HG02870 (cell line): ENCODE data around the gene GUCD1.
"Not testable (repeated sequence)": the region's sequence is repeated elsewhere in the genome, so short reads cannot be mapped to it uniquely, and the experiment has no call there.

Experiments
- ATAC-seq: cut with Tn5 transposase; IDR thresholded peaks from one replicate; pipeline ENCODE4 v1.9.1; 2021; ENCODE audit warnings: mild to moderate bottlenecking, moderate library complexity; ENCODE audit not compliant: unreplicated experiment

The GUCD1 gene

GRCh38 chr22:24566899-24567511 lies 12.1 kb upstream of the GUCD1 start:
- ATAC-seq, result no peak

GRCh38 chr22:24565077-24565476 lies 10.1 kb upstream of the GUCD1 start:
- ATAC-seq, result no peak

DNA sequence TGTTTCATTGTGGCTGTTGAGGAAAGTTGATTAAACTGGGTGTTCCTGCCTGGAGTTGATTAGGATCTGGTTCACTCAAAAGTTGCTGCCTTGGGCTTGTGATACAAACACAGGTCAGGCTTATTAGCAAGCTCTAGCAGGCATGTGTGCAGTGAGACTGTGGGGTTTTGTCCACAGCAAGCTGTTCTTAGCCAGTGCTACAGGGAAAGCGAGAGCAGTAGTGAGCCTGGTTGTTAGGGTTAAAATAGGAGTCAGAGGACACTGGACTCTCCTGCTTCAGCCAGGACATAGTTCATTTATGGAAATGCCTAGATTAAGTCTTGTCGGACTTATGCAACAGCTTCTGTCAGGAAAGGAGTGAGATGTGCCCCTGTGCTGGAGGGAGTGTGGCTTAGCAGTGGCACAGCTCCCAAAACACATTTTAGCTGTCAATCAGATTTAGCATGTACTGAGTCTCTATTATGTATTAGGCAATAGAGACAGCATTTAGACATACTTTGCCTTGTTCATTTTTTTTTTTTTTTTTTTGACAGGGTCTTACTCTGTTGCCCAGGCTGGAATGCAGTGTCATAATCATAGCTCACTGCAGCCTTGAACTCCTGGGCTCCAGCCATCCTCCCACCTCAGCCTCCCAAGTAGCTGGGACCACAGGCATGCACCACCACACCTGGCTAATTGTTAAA lies 9.6 kb upstream of the GUCD1 start:
- no peak for ATAC-seq

- ATAC-seq, result no peak
These were observed 8.3 kb upstream of the GUCD1 start for GRCh38 chr22:24563246-24563645.

DNA sequence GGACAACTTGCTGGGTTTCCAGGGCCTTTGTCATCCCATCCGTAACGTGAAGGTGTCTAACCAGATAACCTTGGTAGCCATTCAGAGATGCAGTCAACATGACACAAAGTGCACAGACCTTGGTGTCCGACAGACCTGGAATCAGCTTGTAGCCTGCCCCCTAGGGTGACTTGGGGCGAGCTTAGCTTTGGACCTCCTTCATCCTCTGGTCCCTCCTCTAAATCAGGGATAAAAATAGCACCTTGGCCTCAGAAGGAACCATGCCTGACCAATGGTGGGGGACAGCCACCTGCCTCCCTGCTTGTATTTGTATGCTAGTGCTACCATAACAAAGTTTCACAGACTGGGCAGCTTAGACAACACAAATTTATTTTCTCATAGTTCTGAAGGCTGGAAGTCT lies 4.5 kb upstream of the GUCD1 start:
- ATAC-seq, result no peak

DNA sequence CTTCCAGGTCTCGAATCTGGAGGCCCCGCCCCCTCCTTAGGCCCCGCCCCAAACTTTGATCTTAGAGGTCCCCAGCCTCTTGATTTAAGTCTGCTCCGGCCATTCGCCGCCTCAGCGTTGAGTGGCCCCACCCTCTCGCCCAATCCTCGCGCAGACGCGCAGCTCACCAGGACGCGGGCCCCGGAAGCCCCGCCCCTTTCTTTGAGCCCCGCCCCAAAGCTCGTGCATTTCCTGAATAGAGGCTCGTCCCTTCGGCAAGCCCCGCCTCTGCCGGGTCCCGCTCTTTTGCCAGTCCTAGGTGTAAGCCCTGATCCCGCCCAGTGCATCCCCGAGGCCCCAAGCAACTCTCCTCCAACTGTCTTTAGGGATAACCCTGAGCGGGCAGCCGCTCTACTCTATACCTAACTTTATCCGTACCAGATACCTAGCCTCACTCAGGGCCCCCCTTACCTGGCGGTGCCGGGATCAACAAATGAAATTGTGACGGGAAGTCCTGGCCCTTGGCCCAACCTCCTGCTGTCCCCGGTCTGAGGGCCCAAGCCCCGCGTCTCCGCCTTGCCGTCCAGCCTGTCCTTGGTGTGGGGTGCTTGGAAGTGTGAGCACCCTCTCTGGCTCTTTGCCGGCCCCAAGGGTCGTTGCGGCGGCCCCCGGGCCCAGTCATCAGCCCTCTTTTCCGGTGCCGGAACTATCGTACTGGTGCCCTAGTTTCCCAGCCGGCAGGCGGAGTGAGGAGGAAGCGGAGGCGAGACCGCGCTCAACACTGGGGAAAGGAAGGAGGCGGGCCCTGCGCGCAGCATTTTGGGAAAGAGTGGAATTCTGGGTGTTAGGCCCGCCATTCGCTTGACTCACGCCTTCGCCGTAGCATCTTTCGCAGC lies 464 bp upstream of the GUCD1 start, which contains the start of gene SNRPD3:
TSS of gene SNRPD3 (plus strand) at position 835 of the 875 bp plus-strand sequence. CDS start 1,676 bp downstream, outside the sequence.
- ATAC-seq, result peak; percentile 76

DNA sequence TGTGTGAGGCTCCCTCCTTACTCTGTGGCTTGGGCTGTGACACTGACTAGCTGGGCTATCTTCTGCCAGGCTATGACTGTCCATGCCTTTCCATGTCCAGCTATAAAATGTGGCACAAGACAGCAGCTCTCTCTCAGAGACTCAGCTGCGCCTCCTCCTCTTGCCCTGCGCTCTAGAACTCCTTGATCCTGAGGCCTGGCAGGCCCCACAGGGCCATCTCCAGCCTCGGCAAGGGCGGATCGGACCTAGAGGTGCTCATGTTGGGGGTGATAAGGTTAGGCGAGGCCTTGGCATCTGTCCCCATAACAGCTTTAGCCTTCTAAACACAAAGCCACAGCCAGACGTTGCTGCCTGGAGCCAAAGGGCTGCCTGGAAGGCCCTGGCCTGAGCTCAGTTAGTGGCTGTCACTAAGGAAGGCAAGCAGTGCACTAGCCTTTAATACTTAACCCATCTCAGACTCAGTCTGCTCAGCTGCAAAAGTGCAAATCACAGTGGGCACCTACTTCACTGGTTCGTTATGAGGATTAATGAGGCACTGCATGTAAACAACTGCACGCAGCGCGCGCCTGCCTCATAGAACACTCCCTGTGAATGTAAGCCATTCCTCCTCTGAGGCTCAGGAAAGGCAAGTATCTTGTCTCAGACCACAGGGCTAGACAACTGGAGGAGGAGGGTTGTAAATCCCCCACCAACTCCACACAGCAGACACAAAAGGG lies 1.2 kb downstream of the GUCD1 start:
- ATAC-seq, result no peak

GRCh38 chr22:24552503-24553286 lies 2.2 kb downstream of the GUCD1 start:
- ATAC-seq, result not testable (repeated sequence)

DNA sequence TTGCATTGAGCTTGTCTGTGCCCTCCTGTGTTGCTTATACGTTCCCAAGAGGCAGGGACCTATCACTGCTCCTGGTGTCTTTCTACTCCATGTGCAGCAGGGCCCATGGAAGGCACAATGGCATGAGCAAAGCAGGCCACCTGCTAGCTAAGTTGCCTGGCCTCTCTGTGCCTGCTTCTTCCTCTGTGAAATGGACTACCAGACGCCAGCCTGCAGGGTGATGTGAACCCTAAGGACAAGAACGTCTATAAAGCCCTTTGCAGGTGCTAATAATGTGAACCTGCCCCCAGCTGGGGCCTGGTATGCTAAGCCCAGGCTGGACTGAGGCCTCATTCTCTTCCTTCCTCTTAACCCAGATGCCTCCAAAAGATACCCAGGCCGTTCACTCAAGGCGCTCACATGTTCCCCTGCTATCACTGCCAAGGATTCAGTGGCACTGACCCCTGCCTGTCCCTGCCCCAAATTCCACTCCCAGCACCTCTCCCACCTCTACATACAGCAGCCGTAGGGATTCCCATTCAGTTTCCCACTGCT lies 4.0 kb downstream of the GUCD1 start:
- no peak for ATAC-seq

- ATAC-seq, result no peak
These were observed 4.7 kb downstream of the GUCD1 start for GRCh38 chr22:24550028-24550901.

GRCh38 chr22:24548812-24549211 lies 6.1 kb downstream of the GUCD1 start:
- ATAC-seq, result no peak

GRCh38 chr22:24543679-24544243 lies 11.2 kb downstream of the GUCD1 start:
- no peak for ATAC-seq

DNA sequence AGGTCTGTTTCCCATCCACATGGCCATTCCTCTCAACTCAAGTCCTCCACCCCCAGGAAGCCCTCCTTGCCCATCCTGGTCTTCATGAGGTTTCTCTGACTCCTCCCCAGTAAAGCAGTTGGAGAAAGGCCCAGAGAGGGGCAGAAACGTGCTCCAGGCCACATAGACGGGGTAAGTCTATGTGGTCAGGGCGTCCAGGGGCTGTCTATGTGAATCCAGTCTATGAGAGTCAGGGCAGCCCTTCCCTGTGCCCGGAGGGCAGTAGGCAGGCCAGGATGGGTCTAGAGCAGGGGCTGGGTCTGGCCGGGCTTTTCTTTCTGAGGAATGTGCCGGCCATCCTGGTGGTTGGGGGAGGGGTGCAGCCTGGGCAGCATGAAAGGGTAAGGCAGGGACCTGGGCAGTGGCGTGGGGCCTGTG lies 11.7 kb downstream of the GUCD1 start:
- ATAC-seq, result no peak

DNA sequence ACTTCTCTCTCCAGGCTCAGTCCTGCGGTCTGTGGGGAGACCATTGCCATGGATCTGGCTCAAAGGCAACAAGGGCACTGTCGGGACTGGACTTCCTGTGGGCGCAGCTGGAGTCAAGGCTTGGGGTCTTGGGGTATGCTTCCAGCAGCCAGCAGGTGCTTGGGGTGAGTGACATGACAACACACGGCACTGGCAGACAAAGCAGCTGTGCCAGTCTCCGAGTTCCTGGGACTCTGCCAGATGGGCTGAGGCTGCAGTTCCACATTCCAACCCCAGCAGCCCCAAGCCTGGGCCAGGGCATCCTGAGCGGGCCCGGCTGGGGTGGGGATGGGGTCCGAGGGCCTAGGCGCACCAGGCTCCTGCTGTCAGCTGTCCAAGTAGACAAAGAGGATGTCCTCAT lies 12.3 kb downstream of the GUCD1 start:
- ATAC-seq, result no peak

DNA sequence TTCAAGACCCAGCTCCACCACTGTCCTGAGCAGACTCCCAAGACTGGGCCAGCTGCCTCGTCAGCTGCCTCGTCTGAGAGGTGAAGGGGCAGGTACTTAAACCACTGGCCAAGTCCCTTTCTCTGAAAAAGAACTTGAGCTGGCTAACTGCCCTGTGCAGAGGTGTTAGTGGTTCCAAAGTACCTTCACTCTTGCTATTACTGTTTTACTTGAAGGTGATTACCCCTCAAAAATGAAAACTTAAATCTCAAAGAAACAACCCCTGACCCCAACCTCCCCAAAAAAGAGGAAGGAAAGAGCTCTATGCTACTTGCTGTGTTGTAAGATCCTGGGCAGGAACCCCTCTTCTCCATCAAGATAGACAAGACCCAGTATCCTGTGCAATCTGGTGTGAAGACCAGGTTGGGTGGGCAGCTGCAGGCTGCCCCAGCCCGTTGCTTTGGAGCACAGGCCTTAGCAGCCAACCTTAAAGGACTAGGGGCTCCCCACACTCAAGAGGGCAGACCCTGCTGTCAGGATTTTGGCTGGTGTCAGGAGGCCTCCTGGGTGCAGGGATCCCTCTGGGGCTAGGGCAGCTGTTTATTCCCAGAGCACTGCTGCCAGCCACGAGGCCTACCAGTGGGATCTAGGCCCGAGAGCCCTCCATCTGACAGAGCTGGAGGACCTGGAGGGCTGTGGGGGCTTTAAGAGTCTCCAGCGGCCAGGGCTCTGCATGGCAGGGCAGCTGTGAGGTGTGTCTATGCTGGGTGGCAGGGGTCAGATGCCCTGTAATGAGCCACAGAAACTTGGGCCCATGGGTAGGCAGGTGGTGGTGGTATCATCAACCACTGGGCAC lies 13.0 kb downstream of the GUCD1 start:
- ATAC-seq, result no peak

DNA sequence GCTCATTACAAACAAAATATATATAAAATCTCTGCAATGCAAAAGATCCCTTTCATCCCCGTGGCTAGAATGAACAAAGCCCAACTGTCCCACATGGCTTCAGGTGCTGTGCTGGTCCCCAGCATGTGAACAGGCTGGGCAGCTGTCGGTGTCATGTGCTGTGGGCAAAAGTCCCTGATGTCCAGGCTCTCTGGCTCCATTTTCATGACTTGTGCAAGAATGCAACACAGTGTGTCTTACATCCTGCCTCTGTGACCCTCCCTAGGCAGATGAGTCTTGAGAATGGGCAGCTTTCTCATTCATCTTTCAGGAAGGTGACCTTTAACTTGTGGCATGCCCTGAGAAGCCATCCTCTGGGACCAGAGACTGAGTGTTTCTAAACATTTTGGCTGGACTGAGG lies 14.5 kb downstream of the GUCD1 start:
- ATAC-seq, result no peak

- no peak for ATAC-seq
These were observed 18.8 kb downstream of the GUCD1 start for GRCh38 chr22:24536089-24536488.

DNA sequence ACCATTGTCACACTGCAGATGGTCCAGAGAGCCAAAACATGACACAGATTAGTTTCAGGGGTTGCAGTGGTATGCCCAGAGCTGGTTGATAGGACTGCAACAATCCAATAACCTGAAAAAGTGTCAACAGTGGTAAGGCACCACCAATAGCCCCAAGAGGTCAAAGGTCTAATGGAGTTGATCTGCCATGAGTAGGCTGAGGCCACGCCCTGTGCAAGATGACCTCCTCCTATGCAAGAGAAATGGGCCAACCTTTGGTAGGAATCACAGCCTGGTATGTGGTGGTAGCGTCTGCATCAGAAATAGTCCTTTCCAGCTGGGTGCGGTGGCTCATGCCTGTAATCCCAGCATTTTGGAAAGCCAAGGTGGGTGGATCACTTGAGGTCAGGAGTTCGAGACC lies 19.6 kb downstream of the GUCD1 start:
- no peak for ATAC-seq
